ENCODE data around the gene CCDC178. TPM values are rescaled to one million over a fixed set of nuclear protein-coding genes. Genes with fewer than 3 reads are reported as not detected.

The CCDC178 gene
- total RNA-seq, 1 donor from 2014 or later: 1.9 TPM

Other genes starting within 250 kb of the CCDC178 start
- gene ASXL3, start 137.5 kb upstream of the CCDC178 start, total RNA-seq: 5.9 TPM

All from ureter (tissue), 1 donor.